Smooth muscle cell of the pulmonary artery (primary cell): Measurements from ENCODE around the gene GSTM3. TPM values are rescaled to one million over a fixed set of nuclear protein-coding genes. Genes with fewer than 3 reads are reported as not detected.

ENCODE experiments used
- total RNA-seq: library from RNA; depleted of rRNA; stranded (reverse); fragments of >200 nt; gene quantifications from 2 replicates; pipeline ENCODE4 v1.2.3, GENCODE V29; 2014

GSTM3 gene
- total RNA-seq = 27.5 and 30.3 TPM in 2 replicates

GRCh38 chr1:109740615-109741373 lies at the start of gene GSTM3:
GSTM3 (minus strand) TSS chr1:109741038; CDS start chr1:109740287, 751 bp downstream.

GRCh38 chr1:109763646-109764415 lies 23.0 kb upstream of the GSTM3 start, which contains the start of gene EPS8L3:
EPS8L3 (minus strand) TSS chr1:109763923; CDS start chr1:109761749, 2,174 bp downstream.

GRCh38 chr1:109711593-109712320 lies 29.1 kb downstream of the GSTM3 start, which contains the start of gene GSTM5:
GSTM5 (plus strand) TSS chr1:109712251; CDS start chr1:109712313, 62 bp downstream.

GRCh38 chr1:109687641-109688499 lies 53.0 kb downstream of the GSTM3 start, which contains the start of gene GSTM1:
GSTM1 (plus strand) TSS chr1:109687817; CDS start chr1:109687874, 57 bp downstream.

Other genes with a start within 250 kb of the GSTM3 start
- 6.5 and 10.4 TPM in 2 replicates for gene CYB561D1, start 246.9 kb downstream of the GSTM3 start, total RNA-seq
- gene AMIGO1, start 231.3 kb downstream of the GSTM3 start, total RNA-seq = 3.3 and 4.9 TPM in 2 replicates
- 0.13 TPM in 1 of 2 replicates, not detected in the other for gene GPR61, start 201.2 kb downstream of the GSTM3 start, total RNA-seq
- 14.9 and 16.0 TPM in 2 replicates for gene GNAI3, start 192.4 kb downstream of the GSTM3 start, total RNA-seq
- gene GNAT2, start 121.4 kb downstream of the GSTM3 start, total RNA-seq = 0.30 and 0.33 TPM in 2 replicates
- gene AMPD2, start 121.2 kb downstream of the GSTM3 start, total RNA-seq = 98.9 and 120 TPM in 2 replicates
- 7.8 and 12.9 TPM in 2 replicates for gene GSTM4, start 84.9 kb downstream of the GSTM3 start, total RNA-seq
- 26.5 and 27.1 TPM in 2 replicates for gene GSTM2, start 73.0 kb downstream of the GSTM3 start, total RNA-seq
- not detected in 2 replicates for gene GSTM1, start 53.2 kb downstream of the GSTM3 start, total RNA-seq
- 4.1 and 5.0 TPM in 2 replicates for gene GSTM5, start 28.8 kb downstream of the GSTM3 start, total RNA-seq
- gene EPS8L3, start 22.9 kb upstream of the GSTM3 start, total RNA-seq = not detected in 2 replicates
- 53.5 and 61.1 TPM in 2 replicates for gene CSF1, start 169.8 kb upstream of the GSTM3 start, total RNA-seq
- gene AHCYL1, start 243.7 kb upstream of the GSTM3 start, total RNA-seq = 83.2 and 91.9 TPM in 2 replicates